HG02610 (cell line): ENCODE results near the gene ARHGAP12.
"Not testable (repeated sequence)": the region's sequence is repeated elsewhere in the genome, so short reads cannot be mapped to it uniquely, and the experiment has no call there.

ENCODE experiments used
- ATAC-seq: cut with Tn5 transposase; IDR thresholded peaks from one replicate; pipeline ENCODE4 v1.9.1; 2021; ENCODE audit warnings: mild to moderate bottlenecking, moderate library complexity; ENCODE audit not compliant: unreplicated experiment

ARHGAP12 gene, protein sequence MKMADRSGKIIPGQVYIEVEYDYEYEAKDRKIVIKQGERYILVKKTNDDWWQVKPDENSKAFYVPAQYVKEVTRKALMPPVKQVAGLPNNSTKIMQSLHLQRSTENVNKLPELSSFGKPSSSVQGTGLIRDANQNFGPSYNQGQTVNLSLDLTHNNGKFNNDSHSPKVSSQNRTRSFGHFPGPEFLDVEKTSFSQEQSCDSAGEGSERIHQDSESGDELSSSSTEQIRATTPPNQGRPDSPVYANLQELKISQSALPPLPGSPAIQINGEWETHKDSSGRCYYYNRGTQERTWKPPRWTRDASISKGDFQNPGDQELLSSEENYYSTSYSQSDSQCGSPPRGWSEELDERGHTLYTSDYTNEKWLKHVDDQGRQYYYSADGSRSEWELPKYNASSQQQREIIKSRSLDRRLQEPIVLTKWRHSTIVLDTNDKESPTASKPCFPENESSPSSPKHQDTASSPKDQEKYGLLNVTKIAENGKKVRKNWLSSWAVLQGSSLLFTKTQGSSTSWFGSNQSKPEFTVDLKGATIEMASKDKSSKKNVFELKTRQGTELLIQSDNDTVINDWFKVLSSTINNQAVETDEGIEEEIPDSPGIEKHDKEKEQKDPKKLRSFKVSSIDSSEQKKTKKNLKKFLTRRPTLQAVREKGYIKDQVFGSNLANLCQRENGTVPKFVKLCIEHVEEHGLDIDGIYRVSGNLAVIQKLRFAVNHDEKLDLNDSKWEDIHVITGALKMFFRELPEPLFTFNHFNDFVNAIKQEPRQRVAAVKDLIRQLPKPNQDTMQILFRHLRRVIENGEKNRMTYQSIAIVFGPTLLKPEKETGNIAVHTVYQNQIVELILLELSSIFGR

GRCh38 chr10:31928549-31929260 lies at the start of gene ARHGAP12:
ARHGAP12 (minus strand) TSS chr10:31928831; CDS start chr10:31908855, 19,976 bp downstream.
- ATAC-seq, result peak; percentile 74

DNA sequence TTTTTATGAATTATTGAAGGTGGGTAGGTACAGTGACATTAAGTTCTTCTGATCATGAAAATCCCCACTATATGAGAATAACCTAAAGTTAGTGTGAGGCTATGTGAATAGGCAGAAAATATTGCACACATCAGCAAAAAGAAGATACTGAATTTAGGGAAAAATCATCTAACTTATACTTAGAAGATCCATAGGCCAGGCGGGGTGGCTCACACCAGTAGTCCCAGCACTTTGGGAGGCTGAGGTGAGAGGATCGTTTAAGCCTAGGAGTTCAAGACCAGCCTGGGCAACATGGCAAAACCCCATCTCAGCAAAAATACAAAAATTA lies 49.5 kb upstream of the ARHGAP12 start:
- no peak for ATAC-seq

DNA sequence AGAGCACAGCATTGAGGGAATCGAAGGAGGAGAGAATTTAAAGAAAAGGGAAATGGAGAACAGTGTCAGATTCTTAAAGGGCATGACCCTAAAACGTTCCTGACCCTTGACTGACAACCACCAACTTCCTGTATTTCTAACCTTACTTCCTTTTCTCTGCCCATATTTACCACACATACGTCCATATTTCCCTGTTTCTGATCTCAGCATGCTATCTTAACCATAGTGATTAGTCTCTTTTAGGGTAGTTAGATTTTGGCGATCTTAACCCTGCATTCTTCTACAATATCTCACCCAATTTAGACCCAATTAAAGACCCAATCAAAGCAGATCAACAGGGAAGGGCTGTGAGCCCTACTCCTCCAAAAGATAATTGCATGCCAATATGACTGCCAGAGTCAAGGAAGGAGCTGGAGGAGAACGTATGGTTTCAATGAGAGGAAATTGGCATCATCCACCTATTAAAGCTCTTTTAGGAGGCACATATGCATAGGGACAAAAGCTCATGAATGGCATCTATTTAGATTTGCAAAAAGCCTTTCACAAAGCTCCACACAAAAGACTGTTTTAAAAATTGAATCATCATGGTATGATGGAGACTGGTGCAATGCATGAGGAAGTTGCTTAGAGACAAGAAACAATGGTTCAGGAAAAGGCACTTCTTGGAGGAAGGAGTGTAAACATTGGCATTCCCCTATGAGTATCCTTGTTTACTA lies 49.0 kb upstream of the ARHGAP12 start:
- ATAC-seq, result no peak

DNA sequence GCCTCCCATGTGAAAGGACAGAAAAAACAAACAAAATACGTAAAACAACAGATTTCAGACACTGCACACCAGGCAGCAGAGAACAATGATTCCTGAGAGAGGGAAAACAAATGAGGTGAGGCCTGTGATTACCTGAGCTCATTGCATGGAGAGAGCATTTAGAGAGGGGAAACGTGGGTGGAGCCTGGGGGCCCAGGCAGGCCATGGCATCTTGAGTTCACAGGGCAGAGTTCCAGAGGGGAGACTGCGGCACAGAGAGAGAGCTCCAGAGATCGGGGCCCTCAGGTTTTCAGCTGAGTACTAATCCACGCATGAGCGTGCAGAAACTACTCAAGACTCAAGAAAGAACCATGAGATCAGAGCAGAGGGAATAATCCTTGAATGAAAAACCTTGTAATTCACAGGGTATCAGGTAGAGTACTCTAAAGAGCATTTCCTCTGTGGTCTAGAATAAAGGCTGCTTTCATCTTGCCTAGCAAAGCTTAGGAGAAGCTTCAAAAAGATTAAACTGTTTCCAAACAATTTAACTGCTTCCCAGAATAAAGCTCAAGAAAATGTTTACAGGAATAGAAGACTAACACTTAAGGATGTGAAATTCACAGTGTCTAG lies 46.6 kb upstream of the ARHGAP12 start:
- no peak for ATAC-seq

DNA sequence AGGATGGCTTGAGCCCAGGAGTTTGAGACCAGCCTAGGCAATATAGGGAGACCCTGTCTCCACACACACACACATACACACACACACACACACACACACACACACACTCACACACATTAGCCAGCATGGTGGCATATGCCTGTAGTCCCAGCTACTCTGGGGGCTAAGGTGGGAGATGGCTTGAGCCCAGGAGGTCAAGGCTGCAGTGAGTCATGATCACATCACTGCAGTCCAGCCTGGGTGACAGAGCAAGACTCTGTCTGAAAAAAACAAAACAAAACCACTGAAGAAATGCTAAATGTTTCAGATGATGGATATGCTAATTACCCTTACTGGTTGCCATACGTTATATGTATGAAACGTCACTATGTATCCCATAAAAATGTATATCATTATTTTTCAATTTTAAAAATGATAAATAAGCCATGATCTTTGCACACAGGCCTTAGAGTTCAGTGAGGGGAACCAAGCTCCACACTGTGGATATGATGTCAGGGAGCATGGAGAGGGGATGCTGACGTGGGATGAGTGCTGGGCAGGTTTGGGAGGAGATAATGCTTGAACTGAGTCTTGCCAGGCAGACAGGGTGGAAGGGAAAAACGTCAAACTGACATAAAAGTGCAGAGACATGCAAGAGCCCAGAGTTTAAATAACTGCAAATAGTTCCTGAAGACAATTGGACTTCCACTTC lies 45.9 kb upstream of the ARHGAP12 start:
- ATAC-seq, result no peak

GRCh38 chr10:31972519-31973041 lies 43.9 kb upstream of the ARHGAP12 start:
- no peak for ATAC-seq

DNA sequence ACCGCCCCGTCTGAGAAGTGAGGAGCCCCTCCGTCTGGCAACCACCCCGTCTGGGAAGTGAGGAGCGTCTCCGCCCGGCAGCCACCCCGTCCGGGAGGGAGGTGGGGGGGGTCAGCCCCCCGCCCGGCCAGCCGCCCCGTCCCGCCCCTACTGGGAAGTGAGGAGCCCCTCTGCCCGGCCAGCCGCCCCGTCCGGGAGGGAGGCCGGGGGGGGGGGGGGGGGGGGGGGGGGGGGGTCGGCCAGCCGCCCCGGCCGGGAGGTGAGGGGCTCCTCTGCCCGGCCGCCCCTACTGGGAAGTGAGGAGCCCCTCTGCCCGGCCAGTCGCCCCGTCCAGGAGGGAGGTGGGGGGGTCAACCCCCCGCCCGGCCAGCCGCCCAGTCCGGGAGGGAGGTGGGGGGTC lies 41.2 kb upstream of the ARHGAP12 start:
- ATAC-seq, result not testable (repeated sequence)

DNA sequence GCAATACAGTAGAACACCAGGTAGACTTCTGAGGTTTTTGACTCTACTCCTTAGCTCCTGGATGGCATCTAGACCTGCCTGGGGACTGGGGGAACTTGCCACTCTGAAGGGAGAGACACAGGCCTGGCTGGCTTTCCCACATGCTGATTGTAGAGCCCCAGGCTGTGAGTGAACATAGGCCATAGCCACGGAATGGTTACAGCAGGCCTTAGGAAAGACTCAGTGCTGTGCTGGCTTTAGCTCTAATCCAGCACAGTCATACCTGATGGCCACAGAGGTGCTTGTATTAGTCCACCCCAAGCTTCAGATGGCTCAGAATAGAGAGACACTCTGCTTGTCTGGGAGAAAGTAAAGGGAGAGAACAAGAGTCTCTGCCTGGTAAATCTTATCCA lies 35.0 kb upstream of the ARHGAP12 start:
- ATAC-seq, result no peak

GRCh38 chr10:31962826-31963588 lies 34.4 kb upstream of the ARHGAP12 start:
- ATAC-seq, result no peak

DNA sequence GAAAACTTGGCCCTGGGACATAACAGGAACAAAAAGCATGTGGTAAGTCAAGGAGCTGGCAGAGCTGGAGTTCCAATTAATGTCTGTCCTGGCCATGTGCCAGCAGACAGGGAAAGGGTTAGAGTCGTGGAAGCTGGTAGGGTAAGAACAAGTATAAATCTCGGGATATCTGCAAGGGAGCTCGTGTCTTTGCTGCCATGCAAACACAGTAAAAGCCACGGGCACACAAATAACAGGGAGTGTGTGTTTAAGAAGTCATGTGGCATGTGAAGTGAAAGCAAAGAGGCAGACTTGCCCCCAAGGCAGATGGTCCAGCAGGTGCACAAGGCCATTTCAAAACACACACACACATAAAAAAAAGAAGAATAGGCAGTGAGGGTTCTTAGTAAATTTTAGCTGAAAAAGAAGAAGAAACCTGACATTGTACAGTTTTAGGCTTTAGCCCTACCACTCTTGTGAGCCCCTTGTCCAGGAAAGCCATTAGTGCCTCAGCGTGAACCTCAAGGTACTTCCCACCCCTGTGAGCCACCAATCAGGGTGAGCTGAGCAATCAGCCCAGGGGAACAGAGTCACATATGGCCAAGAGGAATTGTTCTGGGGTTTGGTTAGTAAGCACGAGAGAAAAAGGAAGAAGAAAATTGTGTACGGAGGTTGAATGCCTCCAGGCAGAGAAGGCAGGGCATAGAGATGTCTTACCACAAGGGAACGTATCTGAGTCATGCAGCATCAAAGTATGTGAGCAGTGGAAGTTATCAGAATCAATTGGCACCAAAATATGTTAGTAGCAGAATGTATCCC lies 32.8 kb upstream of the ARHGAP12 start:
- ATAC-seq, result peak; percentile 90

DNA sequence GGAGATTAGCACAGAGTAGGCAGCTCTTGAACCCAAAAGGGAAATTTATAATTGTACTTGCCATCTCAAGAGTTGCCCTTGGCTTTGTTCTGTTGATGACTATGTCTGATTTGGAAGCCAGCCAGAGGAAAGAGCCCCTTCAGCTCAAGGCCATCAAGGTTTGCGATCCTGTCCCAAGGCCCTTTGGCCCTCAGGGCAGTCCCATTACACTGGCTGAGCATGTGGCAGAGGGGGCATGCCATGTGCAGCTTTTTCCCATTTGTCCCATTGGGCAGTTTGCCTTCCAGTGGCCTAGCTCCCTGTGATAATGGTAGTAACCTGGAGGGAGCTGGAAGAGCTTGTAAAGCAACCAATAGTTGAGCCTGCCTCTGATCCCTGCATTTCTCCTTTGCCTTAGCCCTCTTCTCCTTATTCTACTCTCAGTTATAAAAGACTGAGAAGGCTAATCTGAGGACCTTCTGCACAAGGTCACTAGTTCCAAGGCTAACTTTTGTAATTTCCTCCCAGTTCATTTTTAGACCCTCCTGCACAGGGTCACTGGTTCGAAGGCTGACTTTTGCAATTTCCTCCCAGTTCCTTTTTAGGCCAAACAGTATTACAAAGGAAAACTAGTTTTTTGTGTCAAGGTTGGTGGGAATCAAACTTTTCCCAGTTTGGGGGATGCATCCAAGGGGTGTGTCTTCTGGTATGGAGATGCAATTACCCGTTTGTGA lies 31.0 kb upstream of the ARHGAP12 start:
- ATAC-seq, result no peak

DNA sequence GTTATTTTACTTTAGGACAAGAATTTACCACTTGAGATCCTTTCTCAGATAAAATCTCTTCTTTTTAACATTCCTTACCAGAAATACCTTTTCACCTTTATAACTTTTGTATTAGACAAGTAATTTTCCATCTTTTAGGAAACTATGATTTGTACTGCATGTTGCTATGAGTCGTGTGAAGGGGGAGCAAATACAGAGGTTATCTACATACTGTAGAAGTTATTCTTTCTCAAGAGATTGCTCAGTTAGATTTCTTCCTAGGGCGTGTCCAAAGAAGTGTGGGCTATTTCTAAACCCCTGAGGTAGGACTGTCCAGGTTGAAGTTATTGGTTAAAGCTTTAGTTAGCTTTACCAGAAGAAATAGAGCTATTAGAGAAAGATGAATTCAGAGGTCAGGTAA lies 30.2 kb upstream of the ARHGAP12 start:
- ATAC-seq, result no peak

GRCh38 chr10:31956200-31956946 lies 27.7 kb upstream of the ARHGAP12 start:
- no peak for ATAC-seq

DNA sequence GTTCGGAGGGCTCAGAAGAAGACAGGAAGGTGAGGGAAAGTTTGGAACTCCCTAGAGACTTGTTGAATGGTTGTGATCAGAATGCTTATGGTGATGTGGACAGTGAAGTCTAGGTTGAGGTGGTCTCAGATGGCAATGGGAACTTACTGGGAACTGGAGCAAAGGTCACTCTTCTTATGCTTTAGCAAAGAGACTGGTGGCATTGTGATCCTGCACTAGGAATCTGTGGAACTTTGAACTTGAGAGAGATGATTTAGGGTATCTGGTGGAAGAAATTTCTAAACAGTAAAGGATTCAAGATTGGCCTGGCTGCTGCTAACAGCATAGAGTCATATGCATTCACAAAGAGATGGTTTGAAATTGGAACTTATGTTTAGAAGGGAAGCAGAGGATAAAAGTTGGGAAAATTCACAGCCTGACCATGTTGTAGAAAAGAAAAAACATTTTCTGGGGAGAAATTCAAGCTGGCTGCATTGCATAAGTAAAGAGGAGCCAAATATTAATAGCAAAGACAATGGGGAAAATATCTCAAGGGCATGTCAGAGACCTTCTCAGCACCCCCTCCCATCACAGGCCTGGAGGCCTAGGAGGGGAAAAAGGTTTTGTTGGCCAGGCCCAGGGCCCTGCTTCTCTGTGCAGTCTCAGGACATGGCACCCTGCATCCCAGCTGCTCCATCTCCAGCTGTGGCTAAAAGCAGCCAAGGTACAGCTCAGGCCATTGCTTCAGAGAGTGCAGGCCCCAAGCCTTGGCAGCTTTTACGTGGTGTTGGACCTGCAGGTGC lies 26.0 kb upstream of the ARHGAP12 start:
- ATAC-seq, result no peak

DNA sequence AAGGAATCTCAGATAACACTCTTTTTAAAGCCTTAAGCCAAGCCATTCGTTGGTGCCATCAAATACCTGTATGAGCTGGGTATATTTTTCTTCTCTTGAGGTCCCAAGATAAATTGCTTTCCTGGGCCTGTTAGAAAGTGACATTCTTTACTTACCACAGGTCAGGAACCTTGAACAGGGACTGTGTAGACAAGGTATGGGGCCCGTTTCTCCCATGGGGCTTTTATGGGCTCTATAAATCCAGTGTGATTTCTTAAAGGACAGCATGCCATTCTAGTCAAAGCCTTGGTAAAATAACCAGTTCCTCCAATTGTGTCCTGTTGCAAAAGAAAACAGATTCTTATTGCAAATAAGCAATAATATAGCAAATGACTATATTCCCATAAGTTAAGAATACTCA lies 24.8 kb upstream of the ARHGAP12 start:
- ATAC-seq, result no peak

- ATAC-seq, result no peak
Observed at GRCh38 chr10:31953080-31953479, 24.4 kb upstream of the ARHGAP12 start.
